B cell (primary cell): Measurements from ENCODE around the gene AARS2. TPM values are rescaled to one million over a fixed set of nuclear protein-coding genes. Genes with fewer than 3 reads are reported as not detected.

Source experiments
- ATAC-seq: fragments of 200-7000 bp; cut with Tn5 transposase; one replicate; pipeline ENCODE4 v1.10.0; 2021; ENCODE audit warnings: low read depth, mild to moderate bottlenecking, moderate number of reproducible peaks, moderate library complexity
- CTCF ChIA-PET: fragments of 350-600 bp; sonication (Branson Sonifier 250); formaldehyde crosslinking; loops from one replicate; lab custom pipeline; 2021; ENCODE audit warnings: antibody characterized with exemption, inconsistent platforms; lab: Charles Lee
- POLR2A ChIA-PET: fragments of 350-600 bp; sonication (Branson Sonifier 250); formaldehyde crosslinking; loops from one replicate; lab custom pipeline; 2021; ENCODE audit warnings: antibody characterized with exemption; lab: Charles Lee
- DNase-seq: peaks from one replicate; pipeline ENCODE4 v3.0.0; 2013
- H2AFZ ChIP-seq: 2 replicates; pipeline ENCODE4 v1.6.1; 2012; ENCODE audit warnings: mild to moderate bottlenecking, low read depth, low read length; ENCODE audit not compliant: insufficient read depth, poor library complexity, severe bottlenecking
- H3K27ac ChIP-seq, 2 donors: 1 replicate in 1 of 2; 2 replicates in 1 of 2; pipeline ENCODE4 v1.5.1; 2012 to 2013; ENCODE audit warnings: low read length in 2 of 2, mild to moderate bottlenecking in 2 of 2, moderate library complexity in 1 of 2
- H3K27me3 ChIP-seq, 4 experiments: fragments of 200-600 bp in 1 of 4; sonication (generic) in 1 of 4; replicated peaks in 1 of 4; 1 replicate in 2 of 4; 2 replicates in 2 of 4; pipeline versions ENCODE4 v1.6.1 to v1.7.0; 2013 to 2016; ENCODE audit warnings: low read length in 3 of 4, mild to moderate bottlenecking in 2 of 4, mixed read lengths in 1 of 4, moderate library complexity in 1 of 4; ENCODE audit not compliant: insufficient read depth in 4 of 4, control insufficient read depth in 3 of 4; ENCODE audit errors: control extremely low read depth in 1 of 4
- H3K36me3 ChIP-seq, 2 experiments: replicated peaks in 1 of 2; 1 replicate in 1 of 2; 2 replicates in 1 of 2; pipeline versions ENCODE4 v1.6.1 to v1.7.1; 2013; ENCODE audit warnings: low read length in 1 of 2; ENCODE audit not compliant: insufficient read depth in 2 of 2, control insufficient read depth in 1 of 2; ENCODE audit errors: control extremely low read depth in 1 of 2, extremely low read depth in 1 of 2
- H3K4me1 ChIP-seq, 2 donors: fragments of 200-600 bp in 1 of 2; sonication (generic) in 1 of 2; 1 replicate in 1 of 2; 2 replicates in 1 of 2; pipeline versions ENCODE4 v1.5.1 to v1.6.1; 2013 to 2017; ENCODE audit warnings: low read length in 2 of 2; ENCODE audit not compliant: control insufficient read depth in 2 of 2, insufficient read depth in 2 of 2
- H3K4me2 ChIP-seq: replicated peaks from 2 replicates; pipeline ENCODE3; 2012; ENCODE audit warnings: mild to moderate bottlenecking, low read depth, low read length; ENCODE audit not compliant: poor library complexity, severe bottlenecking
- H3K4me3 ChIP-seq, 5 experiments: fragments of 200-600 bp in 1 of 5; sonication (generic) in 1 of 5; 1 replicate in 3 of 5; 2 replicates in 2 of 5; pipeline versions ENCODE4 v1.5.1 to v1.7.0; 2011 to 2016; ENCODE audit warnings: low read length in 4 of 5, mild to moderate bottlenecking in 4 of 5, low read depth in 2 of 5, control low read depth in 1 of 5, moderate library complexity in 1 of 5; ENCODE audit not compliant: insufficient read depth in 1 of 5; ENCODE audit errors: control extremely low read depth in 1 of 5, extremely low read depth in 1 of 5
- H3K79me2 ChIP-seq: fragments of 200-600 bp; sonication (generic); one replicate; pipeline ENCODE4 v1.6.0; 2016; ENCODE audit warnings: low read length; ENCODE audit not compliant: control insufficient read depth, insufficient read depth
- H3K9ac ChIP-seq: fragments of 200-600 bp; sonication (generic); 2 replicates; pipeline ENCODE4 v1.6.1; 2017; ENCODE audit warnings: mild to moderate bottlenecking, low read length, moderate library complexity
- H3K9me3 ChIP-seq, 3 donors: one replicate each; pipeline versions ENCODE4 v1.6.1 to v1.7.1; 2013; ENCODE audit warnings: low read length in 2 of 3; ENCODE audit not compliant: control insufficient read depth in 2 of 3, insufficient read depth in 1 of 3; ENCODE audit errors: control extremely low read depth in 1 of 3
- H4K20me1 ChIP-seq: 2 replicates; pipeline ENCODE4 v1.6.0; 2012; ENCODE audit warnings: mild to moderate bottlenecking, low read length; ENCODE audit not compliant: insufficient read depth, control insufficient read depth, poor library complexity, severe bottlenecking
- H3K27ac Mint-ChIP-seq: one replicate; pipeline ENCODE4 v1.8.0; 2021; ENCODE audit warnings: mixed read lengths
- H3K27me3 Mint-ChIP-seq: one replicate; pipeline ENCODE4 v1.8.0; 2021; ENCODE audit warnings: mixed read lengths
- H3K4me1 Mint-ChIP-seq: one replicate; pipeline ENCODE4 v1.8.0; 2021; ENCODE audit warnings: mixed read lengths
- H3K4me3 Mint-ChIP-seq: one replicate; pipeline ENCODE4 v1.8.0; 2021; ENCODE audit warnings: mixed read lengths
- H3K9me3 Mint-ChIP-seq: one replicate; pipeline ENCODE4 v1.8.0; 2022; ENCODE audit warnings: mixed read lengths; ENCODE audit not compliant: insufficient read depth
- CTCF ChIP-seq: fragments of 200-600 bp; IDR thresholded peaks from one replicate; pipeline ENCODE4 v1.8.0; 2022; ENCODE audit warnings: antibody characterized with exemption, mild to moderate bottlenecking
- EZH2 ChIP-seq: IDR thresholded peaks from 2 replicates; pipeline ENCODE4 v1.6.1; 2012; ENCODE audit warnings: borderline replicate concordance, low read depth, mild to moderate bottlenecking, moderate library complexity, low read length; ENCODE audit not compliant: insufficient read depth, poor library complexity, severe bottlenecking
- WGBS: methylation state at CpG from one replicate; pipeline ENCODE4 v1.1.5; 2013; ENCODE audit warnings: missing lambda C conversion rate; ENCODE audit not compliant: insufficient coverage; 5-methylcytosine and 5-hydroxymethylcytosine counted together
- intact Hi-C: fragments of 100-400 bp; cut with micrococcal nuclease; formaldehyde crosslinking; loops from one replicate; pipeline ENCODE4 v1.10.0; 2022
- polyA plus RNA-seq: library from polyadenylated mRNA; depleted of rRNA; stranded (reverse); fragments of >200 nt; gene quantifications from 2 replicates; pipeline ENCODE4 v1.2.3, GENCODE V29; 2012
- total RNA-seq, 2 donors: library from RNA; stranded (reverse); fragments of 120-200 nt in 1 of 2; gene quantifications; 1 replicate in 1 of 2; 2 replicates in 1 of 2; pipeline versions ENCODE4 v1.2.3 to v1.2.4, GENCODE V29; 2013 to 2022

AARS2 gene
- total and polyA plus RNA-seq, 2 donors (not counting 1 experiment from before 2014, with no cell fraction given) = 11.3 to 21.3 TPM

DNA sequence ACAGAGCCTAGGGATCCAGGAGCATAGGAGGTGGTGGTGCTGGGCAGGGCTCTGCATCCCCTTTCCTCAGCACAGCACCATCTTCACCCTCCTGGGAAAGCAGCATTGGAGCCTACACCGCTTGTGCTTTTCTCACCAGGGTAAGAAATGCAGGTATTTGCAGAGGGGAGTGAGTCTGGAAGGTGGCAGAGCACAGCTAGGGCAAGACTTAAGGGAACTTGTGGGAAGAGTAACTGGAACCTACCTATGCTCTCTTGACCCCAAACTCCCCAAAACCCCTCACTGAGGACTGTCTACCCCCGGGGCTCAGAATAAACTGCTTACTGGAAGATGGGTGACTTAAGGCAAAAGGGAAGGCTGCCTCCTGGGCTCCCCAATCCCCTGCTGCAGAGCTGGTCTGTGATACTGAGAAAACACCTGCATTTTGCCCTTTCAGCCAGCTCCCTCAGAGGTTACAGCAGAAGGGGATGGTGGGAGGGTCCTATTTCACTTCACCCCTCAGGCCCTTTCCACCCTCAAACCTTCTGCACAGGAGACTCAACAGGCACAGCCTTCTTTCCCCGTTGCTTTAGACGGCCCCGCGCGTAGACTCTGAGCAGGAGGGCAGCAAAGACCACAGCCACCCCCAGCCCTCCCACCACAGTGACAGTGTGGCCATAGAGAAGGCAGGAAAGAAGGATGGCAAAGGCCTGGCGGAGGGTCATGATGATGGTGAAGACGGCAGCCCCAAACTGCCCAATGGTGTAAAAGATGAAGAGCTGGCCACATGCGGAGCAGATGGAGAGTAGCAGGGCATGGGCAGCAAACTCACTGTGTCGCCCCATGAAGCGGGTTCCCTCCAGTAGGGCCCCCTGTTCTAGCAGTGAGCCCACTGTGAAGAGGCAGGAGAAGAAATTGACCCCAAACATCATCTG, 58.7 kb downstream of the AARS2 start:
- Histone ChIP-seq H3K9me3 (no peaks in the 10 kb centered on the region), H3K4me3 (no peak overlapping the region), H3K9ac (no peak overlapping the region), H3K4me2 (no peak overlapping the region), H2AFZ (no peak overlapping the region), H4K20me1 (peaks cover 62% of the 10 kb centered on the region), H3K36me3 (peaks cover 8 to 75% of the 10 kb centered on the region in 2 experiments), H3K27me3 (no peaks in the 10 kb centered on the region), H3K4me1 (peaks cover 30 to 57% of the 10 kb centered on the region in 2 donors), H3K79me2 (peaks cover 14% of the 10 kb centered on the region), H3K27ac (no peak overlapping the region)
- CTCF ChIA-PET = interaction anchor here (0.9 to 5.0 kb wide), 11 partner anchors 8 to 157 kb away, joined by 3 to 68 read pairs (median 6); partner anchors contain the start of genes HSP90AB1, NFKBIE and SLC29A1
- Mint-ChIP-seq H3K27me3 (no peaks in the 10 kb centered on the region), H3K4me1 (peaks cover 78% of the 10 kb centered on the region), H3K4me3 (peak overlapping the region; percentile 87), H3K27ac (peak overlapping the region; percentile 94), H3K9me3 (no peaks in the 10 kb centered on the region)
- 92% methylated on average over 4 of the region's 12 CpGs for WGBS
- DNase-seq = peak; percentile 36
- no peak for TF ChIP-seq CTCF
- TF ChIP-seq EZH2 = no peak
- ATAC-seq = no peak
- intact Hi-C loops = loop anchor here (5.0 kb wide), 1 partner anchor 627 kb away; the partner anchor contains the start of gene GTPBP2
- POLR2A ChIA-PET = interaction anchor here (0.6 to 4.3 kb wide), 3 partner anchors 8 to 74 kb away, joined by 3 to 87 read pairs (median 13); partner anchors contain the start of gene HSP90AB1
